WTC11 (cell line): ENCODE data around the gene C3orf18. TPM values are rescaled to one million over a fixed set of nuclear protein-coding genes. Genes with fewer than 3 reads are reported as not detected.

Experiments used
- ATAC-seq: fragments of 200-7000 bp; cut with Tn5 transposase; 2 replicates; pipeline ENCODE4 v1.10.0; 2021; ENCODE audit warnings: mild to moderate bottlenecking, moderate library complexity
- CTCF ChIA-PET: fragments of 300-600 bp; sonication (Branson Sonifier 250); formaldehyde crosslinking; loops from one replicate; lab custom pipeline; 2021; ENCODE audit warnings: antibody characterized with exemption; lab: Charles Lee
- POLR2A ChIA-PET: fragments of 350-600 bp; sonication (Branson Sonifier 250); formaldehyde crosslinking; loops from one replicate; lab custom pipeline; 2021; ENCODE audit warnings: antibody characterized with exemption; lab: Charles Lee
- DNase-seq: peaks from one replicate; pipeline ENCODE4 v3.0.0; 2021; ENCODE audit warnings: low spot score
- H3K27ac Mint-ChIP-seq: 2 replicates; pipeline ENCODE4 v1.8.0; 2021; ENCODE audit warnings: mixed read lengths
- H3K27me3 Mint-ChIP-seq: 2 replicates; pipeline ENCODE4 v1.8.0; 2021; ENCODE audit warnings: low read depth, mild to moderate bottlenecking, moderate library complexity, mixed read lengths
- H3K36me3 Mint-ChIP-seq: 2 replicates; pipeline ENCODE4 v1.8.0; 2021; ENCODE audit warnings: mixed read lengths
- H3K4me1 Mint-ChIP-seq: 2 replicates; pipeline ENCODE4 v1.8.0; 2022; ENCODE audit warnings: mixed read lengths
- H3K4me3 Mint-ChIP-seq: 2 replicates; pipeline ENCODE4 v1.8.0; 2021; ENCODE audit warnings: mild to moderate bottlenecking, moderate library complexity, mixed read lengths
- H3K9me3 Mint-ChIP-seq: 2 replicates; pipeline ENCODE4 v1.8.0; 2021; ENCODE audit warnings: mixed read lengths
- GRHL2 ChIP-seq: fragments of 250-450 bp; sonication (Bioruptor Pico); IDR thresholded peaks from 2 replicates; pipeline ENCODE4 v1.8.0; 2022; ENCODE audit warnings: mild to moderate bottlenecking, moderate library complexity; ENCODE audit not compliant: insufficient replicate concordance, severe bottlenecking
- GTF2I ChIP-seq: fragments of 250-450 bp; sonication (Bioruptor Pico); conservative IDR thresholded peaks from 2 replicates; pipeline ENCODE4 v1.4.0; 2021; ENCODE audit warnings: mild to moderate bottlenecking
- PRRX2 ChIP-seq: fragments of 250-450 bp; sonication (Bioruptor Pico); IDR thresholded peaks from 2 replicates; pipeline ENCODE4 v1.8.0; 2021; ENCODE audit warnings: mild to moderate bottlenecking
- TEAD1 ChIP-seq: sonication (generic); formaldehyde crosslinking; IDR thresholded peaks from 2 replicates; pipeline ENCODE4 v1.8.0; 2022; ENCODE audit warnings: mild to moderate bottlenecking, missing genetic modification reagents
- total RNA-seq: library from RNA; stranded (reverse); gene quantifications from 3 replicates; pipeline ENCODE4 v1.2.3, GENCODE V29; 2021
- TF ChIP-seq, protein P1 (sequence below): fragments of 250-450 bp; sonication (Bioruptor Pico); IDR thresholded peaks from 2 replicates; pipeline ENCODE4 v1.9.0; 2021; ENCODE audit warnings: mild to moderate bottlenecking
- TF ChIP-seq, protein P2 (sequence below): sonication (generic); formaldehyde crosslinking; IDR thresholded peaks from 2 replicates; pipeline ENCODE4 v1.8.0; 2023; ENCODE audit warnings: missing genetic modification reagents, mild to moderate bottlenecking, borderline replicate concordance
- TF ChIP-seq, protein P3 (sequence below): sonication (generic); formaldehyde crosslinking; IDR thresholded peaks from 2 replicates; pipeline ENCODE4 v1.8.0; 2023; ENCODE audit warnings: mild to moderate bottlenecking, missing genetic modification reagents
- TF ChIP-seq, protein P4 (sequence below): fragments of 200-600 bp; IDR thresholded peaks from 2 replicates; pipeline ENCODE4 v1.8.0; 2022; ENCODE audit warnings: antibody characterized with exemption

The C3orf18 gene
- total RNA-seq, 1 experiment from 2014 or later, result 12.1 TPM

DNA sequence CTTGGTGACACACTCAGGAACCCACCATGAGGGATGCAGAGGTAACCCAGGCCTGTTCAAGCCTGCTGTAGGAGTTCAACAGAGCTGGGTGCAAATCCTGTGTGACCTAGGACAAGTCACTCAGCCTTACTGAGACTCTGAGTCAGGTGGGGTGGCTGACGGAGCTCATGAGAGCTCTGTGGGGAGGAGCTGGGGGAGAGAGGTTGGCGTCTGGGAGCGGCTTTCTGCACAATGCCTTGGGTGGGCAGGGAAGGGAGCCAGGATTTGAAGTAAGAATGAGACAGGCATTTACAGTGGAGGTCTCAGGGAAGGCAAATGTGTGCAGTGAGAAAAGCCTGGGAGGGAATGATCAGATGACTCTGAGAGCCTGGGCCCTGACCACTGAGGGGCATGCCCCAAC, 18.3 kb downstream of the C3orf18 start (continued):
- TF ChIP-seq, protein P1, sequence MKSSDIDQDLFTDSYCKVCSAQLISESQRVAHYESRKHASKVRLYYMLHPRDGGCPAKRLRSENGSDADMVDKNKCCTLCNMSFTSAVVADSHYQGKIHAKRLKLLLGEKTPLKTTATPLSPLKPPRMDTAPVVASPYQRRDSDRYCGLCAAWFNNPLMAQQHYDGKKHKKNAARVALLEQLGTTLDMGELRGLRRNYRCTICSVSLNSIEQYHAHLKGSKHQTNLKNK (CRISPR knock-in tag), result no peak

DNA sequence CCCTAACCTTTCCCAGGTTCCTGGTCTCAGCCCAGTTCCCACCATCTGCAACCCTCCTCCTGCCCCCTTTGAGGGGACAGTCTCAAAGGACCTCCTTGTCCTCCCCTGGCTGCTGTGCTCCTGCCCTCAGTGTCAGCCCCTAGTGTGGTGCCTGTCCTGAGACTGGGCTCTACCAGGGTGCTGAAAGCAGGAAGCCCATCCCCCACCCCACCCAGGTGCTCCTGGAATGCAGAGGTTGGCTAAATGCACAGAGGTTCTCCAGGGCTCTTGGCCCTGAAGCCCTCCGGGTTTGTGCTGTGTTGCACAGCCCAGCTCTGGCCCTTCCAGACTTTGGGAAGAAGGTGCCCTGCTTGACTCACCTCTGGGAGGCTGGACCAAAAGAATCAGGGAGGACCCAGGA, 21.8 kb downstream of the C3orf18 start:
- peak; percentile 14 for ATAC-seq
- H3K27ac Mint-ChIP-seq, result no peak overlapping the region
- 0 out of 2 replicates have a peak, but pooled peaks have one; percentile 34 for TF ChIP-seq TEAD1
- TF ChIP-seq PRRX2 (CRISPR knock-in tag), result no peak
- TF ChIP-seq, protein P2, sequence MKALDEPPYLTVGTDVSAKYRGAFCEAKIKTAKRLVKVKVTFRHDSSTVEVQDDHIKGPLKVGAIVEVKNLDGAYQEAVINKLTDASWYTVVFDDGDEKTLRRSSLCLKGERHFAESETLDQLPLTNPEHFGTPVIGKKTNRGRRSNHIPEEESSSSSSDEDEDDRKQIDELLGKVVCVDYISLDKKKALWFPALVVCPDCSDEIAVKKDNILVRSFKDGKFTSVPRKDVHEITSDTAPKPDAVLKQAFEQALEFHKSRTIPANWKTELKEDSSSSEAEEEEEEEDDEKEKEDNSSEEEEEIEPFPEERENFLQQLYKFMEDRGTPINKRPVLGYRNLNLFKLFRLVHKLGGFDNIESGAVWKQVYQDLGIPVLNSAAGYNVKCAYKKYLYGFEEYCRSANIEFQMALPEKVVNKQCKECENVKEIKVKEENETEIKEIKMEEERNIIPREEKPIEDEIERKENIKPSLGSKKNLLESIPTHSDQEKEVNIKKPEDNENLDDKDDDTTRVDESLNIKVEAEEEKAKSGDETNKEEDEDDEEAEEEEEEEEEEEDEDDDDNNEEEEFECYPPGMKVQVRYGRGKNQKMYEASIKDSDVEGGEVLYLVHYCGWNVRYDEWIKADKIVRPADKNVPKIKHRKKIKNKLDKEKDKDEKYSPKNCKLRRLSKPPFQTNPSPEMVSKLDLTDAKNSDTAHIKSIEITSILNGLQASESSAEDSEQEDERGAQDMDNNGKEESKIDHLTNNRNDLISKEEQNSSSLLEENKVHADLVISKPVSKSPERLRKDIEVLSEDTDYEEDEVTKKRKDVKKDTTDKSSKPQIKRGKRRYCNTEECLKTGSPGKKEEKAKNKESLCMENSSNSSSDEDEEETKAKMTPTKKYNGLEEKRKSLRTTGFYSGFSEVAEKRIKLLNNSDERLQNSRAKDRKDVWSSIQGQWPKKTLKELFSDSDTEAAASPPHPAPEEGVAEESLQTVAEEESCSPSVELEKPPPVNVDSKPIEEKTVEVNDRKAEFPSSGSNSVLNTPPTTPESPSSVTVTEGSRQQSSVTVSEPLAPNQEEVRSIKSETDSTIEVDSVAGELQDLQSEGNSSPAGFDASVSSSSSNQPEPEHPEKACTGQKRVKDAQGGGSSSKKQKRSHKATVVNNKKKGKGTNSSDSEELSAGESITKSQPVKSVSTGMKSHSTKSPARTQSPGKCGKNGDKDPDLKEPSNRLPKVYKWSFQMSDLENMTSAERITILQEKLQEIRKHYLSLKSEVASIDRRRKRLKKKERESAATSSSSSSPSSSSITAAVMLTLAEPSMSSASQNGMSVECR (CRISPR knock-in tag), result 0 out of 2 replicates have a peak, but pooled peaks have one; percentile 35
- TF ChIP-seq, protein P3, sequence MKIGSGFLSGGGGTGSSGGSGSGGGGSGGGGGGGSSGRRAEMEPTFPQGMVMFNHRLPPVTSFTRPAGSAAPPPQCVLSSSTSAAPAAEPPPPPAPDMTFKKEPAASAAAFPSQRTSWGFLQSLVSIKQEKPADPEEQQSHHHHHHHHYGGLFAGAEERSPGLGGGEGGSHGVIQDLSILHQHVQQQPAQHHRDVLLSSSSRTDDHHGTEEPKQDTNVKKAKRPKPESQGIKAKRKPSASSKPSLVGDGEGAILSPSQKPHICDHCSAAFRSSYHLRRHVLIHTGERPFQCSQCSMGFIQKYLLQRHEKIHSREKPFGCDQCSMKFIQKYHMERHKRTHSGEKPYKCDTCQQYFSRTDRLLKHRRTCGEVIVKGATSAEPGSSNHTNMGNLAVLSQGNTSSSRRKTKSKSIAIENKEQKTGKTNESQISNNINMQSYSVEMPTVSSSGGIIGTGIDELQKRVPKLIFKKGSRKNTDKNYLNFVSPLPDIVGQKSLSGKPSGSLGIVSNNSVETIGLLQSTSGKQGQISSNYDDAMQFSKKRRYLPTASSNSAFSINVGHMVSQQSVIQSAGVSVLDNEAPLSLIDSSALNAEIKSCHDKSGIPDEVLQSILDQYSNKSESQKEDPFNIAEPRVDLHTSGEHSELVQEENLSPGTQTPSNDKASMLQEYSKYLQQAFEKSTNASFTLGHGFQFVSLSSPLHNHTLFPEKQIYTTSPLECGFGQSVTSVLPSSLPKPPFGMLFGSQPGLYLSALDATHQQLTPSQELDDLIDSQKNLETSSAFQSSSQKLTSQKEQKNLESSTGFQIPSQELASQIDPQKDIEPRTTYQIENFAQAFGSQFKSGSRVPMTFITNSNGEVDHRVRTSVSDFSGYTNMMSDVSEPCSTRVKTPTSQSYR (CRISPR knock-in tag), result 0 out of 2 replicates have a peak, but pooled peaks have one; percentile 41
- no peaks in the 10 kb centered on the region for H3K9me3 Mint-ChIP-seq
- H3K4me1 Mint-ChIP-seq, result peaks cover 11% of the 10 kb centered on the region
- POLR2A ChIA-PET, result no interaction called here
- no peaks in the 10 kb centered on the region for H3K36me3 Mint-ChIP-seq
- no peak overlapping the region for H3K4me3 Mint-ChIP-seq
- no peaks in the 10 kb centered on the region; the same call in 1 of the 2 replicates for H3K27me3 Mint-ChIP-seq
- CTCF ChIA-PET, result interaction anchor here (1.0 to 1.3 kb wide), 2 partner anchors 66 to 171 kb away, joined by 4 to 6 read pairs; partner anchors contain the start of gene CISH
- no peak for DNase-seq

DNA sequence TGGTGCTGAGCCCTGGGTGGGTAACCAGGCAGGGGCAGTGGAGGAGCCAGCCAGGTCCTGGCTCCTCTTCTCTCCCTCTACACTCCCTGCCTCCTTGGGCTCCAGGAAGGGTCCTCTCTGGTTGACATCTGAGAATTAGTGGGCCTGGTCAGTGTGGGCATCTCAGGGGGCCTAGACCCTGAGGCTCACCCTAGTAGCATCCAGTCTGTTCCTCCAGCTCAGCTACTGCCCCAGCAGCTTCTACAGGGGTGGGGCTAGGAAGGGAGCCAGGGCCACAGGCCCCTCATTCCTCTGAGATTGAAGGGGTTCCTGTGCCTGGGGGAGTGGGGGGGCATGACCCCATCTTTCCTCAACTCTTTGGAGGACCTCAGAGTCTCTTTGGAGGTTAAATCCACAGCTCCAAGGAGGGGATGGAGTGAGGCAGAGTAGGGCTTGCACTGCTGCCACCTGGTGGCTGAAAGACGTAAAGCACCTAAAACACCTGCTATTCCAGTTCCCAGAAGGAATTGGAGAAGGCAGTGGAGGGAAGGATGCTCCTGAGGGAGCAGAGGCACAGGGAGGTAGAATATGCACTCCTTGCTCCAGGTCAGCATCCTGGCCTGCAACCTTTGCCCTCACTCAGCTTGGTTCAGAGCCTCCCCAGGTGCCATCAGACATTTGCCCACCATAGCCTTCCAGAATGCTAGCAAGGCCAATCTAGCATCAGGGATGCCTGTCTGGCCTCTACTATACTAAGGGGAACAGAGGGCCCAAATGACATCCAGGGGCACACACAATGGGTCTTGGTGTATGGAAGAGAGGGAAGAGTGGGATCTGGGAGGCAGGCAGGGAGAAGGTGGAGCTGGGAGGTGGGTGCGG, 25.1 kb downstream of the C3orf18 start:
- Mint-ChIP-seq H3K36me3 (no peaks in the 10 kb centered on the region), H3K9me3 (no peaks in the 10 kb centered on the region), H3K4me1 (peaks cover 22% of the 10 kb centered on the region), H3K27ac (no peak overlapping the region), H3K4me3 (no peak overlapping the region), H3K27me3 (no peaks in the 10 kb centered on the region; the same call in 1 of the 2 replicates)
- ChIA-PET POLR2A (interaction anchor here (0.8 kb wide), 1 partner anchor 20 kb away, joined by 4 read pairs; no protein-coding TSS in a partner anchor), CTCF (interaction anchor here (0.5 to 3.4 kb wide), 52 partner anchors 8 to 315 kb away, joined by 3 to 46 read pairs (median 6); partner anchors contain the start of genes C3orf18, CACNA2D2, CISH and CYB561D2)
- no peak for TF ChIP-seq GRHL2 (CRISPR knock-in tag)
- TF ChIP-seq, protein P4, sequence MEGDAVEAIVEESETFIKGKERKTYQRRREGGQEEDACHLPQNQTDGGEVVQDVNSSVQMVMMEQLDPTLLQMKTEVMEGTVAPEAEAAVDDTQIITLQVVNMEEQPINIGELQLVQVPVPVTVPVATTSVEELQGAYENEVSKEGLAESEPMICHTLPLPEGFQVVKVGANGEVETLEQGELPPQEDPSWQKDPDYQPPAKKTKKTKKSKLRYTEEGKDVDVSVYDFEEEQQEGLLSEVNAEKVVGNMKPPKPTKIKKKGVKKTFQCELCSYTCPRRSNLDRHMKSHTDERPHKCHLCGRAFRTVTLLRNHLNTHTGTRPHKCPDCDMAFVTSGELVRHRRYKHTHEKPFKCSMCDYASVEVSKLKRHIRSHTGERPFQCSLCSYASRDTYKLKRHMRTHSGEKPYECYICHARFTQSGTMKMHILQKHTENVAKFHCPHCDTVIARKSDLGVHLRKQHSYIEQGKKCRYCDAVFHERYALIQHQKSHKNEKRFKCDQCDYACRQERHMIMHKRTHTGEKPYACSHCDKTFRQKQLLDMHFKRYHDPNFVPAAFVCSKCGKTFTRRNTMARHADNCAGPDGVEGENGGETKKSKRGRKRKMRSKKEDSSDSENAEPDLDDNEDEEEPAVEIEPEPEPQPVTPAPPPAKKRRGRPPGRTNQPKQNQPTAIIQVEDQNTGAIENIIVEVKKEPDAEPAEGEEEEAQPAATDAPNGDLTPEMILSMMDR, result peak; percentile 88
- TF ChIP-seq GTF2I (CRISPR knock-in tag), result no peak
- DNase-seq, result peak; percentile 87
- ATAC-seq, result peak; percentile 67
